HG03159 (cell line): Measurements from ENCODE around the gene AXL.
"Not testable (repeated sequence)": the region's sequence is repeated elsewhere in the genome, so short reads cannot be mapped to it uniquely, and the experiment has no call there.

Experiments used
- ATAC-seq: cut with Tn5 transposase; IDR thresholded peaks from one replicate; pipeline ENCODE4 v1.9.1; 2021; ENCODE audit warnings: mild to moderate bottlenecking, moderate library complexity; ENCODE audit not compliant: unreplicated experiment

AXL gene

DNA sequence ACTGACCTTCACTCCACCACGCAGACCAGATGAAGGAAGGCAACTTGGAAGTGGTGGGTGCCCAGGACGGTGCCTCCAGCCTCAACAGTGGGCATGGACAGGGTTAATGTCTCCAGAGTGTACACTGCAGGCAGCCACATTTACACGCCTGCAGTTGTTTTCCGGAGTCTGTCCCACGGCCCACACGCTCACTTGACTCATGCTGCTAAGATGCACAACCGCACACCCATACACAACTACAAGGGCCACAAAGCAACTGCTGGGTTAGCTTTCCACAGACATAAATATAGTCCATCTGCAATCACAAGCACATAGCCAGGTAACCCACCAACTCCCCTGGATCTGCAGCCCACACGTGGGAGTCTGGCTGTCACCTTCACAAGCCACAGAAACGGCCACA lies 12.6 kb upstream of the AXL start:
- ATAC-seq = no peak

DNA sequence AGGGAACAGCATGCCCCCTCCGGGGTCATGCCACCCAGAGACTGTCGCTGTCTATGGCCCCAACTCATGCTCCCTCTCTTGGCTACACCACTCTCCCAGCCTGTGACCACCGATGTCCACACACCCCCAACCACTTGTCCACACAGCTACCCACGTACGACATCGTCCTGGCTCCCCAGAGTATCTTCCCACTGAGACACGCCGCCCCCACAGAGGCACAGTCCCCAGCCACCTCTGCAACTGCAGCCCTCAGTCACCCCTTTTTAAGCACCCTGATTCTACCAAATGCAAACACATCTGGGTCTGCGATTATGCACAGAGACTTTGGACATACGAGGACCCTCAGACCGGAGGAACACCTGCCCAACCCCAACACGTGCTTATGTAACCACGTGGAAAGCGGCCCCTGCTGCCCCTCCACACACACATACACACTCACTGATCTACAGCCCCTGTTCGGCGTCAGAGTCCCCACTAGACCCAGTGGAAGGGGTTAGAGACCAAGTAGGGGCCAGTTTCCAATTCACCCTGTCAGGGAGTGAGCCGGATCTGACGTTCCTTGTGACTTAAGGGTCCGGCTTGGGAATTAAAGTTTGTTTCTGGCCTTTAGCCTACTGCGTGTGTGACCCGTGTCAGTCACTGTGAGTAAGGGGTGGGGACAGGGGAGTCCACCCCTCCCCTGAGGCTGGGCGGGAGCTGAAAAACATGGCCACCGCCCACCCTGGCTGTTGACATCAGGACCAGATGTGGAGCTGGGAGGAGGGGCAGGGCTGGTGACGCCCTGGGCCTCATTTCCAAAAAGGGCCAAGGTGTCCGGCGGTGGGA lies 11.9 kb upstream of the AXL start:
- no peak for ATAC-seq

DNA sequence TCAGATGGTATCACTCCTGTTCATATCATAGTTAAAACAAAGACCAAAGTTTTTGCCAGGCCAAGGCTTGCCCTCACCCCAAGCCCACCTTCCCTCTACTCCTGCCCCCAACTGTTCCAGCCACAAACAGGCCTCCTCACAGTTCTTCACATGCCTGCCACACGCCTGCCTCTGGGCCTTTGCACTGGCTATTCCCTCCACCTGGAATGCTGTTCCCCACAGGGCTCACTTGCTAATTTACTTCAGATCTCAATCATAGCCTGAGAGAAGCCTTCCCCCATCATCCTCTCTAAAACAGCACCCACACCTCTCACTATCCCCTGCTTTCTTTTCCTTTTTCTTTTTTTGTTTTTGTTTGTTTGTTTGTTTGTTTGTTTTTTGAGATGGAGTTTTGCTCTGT lies 4.9 kb upstream of the AXL start:
- no peak for ATAC-seq

DNA sequence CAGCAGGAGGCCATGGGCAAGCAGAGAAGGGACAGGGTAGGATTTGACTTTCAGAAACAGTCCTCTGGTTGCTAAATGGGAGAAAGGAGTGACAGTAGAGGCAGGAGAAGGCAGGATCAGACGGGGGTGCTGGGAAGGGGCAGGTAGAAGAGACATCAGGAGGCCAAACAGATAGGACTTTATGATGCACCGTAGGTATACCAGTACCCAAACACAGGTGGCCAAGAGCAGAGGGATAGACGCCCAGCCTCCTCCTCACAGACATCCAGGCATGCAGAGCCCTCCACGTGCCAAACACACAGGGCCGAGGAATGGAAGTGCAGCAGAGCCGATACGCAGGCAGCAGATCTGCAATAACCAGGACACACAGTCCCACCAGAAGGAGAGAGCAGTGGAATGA lies 1.3 kb upstream of the AXL start:
- ATAC-seq = no peak

DNA sequence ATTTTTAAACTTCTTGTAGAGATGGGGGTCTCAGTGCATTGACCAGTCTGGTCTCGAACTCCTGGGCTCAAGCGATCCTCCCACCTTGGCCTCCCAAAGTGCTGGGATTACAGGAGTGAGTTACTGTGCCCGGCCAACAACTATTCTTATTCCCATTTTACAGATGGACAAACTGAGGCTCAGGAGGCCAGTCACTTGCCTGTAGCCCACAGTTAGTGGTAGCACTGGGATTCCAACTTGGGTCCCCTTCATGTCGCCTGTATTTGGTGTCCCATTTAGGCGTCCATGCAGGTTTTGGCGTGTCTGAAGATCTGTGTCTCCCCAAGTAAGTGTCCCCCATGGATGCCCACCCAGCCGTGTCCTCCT lies 791 bp upstream of the AXL start:
- ATAC-seq = no peak

DNA sequence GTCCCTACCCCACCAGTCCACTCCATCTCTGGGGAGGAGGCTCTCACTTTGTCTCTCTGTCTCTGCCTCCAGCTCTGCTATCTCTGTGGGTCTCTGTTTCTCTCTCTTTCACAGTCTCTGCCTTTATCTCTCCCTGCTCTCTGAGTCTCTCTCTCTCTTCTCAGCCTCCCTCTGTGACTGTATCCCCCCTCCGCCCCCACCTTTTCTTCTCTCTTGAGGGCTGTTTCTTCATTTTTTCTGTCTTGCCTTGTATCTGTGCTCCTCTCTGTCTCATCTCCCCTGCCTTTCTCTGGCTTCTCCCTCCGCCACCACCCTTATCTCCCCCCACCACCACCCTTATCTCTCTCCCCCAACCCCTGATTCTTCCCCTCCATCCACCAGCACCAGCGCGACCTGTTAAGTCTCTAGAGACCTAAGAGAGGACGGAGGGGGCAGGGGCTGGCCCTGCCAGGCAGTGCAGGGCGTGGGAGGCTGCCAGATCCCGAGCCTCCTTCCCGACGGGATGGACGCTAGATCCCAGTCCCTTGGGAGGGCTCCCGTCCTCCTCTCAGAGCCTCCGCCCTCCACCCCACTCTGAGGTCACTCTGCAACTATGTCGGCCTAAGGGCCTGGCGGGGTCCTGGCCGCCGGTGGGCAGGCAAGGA lies 1.0 kb downstream of the AXL start:
- no peak for ATAC-seq

DNA sequence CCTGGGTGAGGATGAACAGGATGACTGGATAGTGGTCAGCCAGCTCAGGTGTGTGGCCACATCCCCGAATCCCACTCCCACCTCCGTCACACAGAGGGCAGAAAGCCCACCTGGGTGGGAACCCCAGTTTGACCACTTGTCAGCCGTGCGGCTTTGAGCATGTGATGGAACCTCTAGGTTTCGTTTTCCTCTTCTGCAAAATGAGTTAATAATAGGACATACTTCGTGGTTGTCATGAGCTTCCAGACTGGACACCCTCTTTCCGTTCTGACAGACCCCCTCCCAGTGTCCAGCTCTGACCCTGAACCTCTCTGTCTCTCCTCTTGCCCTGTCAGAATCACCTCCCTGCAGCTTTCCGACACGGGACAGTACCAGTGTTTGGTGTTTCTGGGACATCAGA lies 1.8 kb downstream of the AXL start:
- no peak for ATAC-seq

DNA sequence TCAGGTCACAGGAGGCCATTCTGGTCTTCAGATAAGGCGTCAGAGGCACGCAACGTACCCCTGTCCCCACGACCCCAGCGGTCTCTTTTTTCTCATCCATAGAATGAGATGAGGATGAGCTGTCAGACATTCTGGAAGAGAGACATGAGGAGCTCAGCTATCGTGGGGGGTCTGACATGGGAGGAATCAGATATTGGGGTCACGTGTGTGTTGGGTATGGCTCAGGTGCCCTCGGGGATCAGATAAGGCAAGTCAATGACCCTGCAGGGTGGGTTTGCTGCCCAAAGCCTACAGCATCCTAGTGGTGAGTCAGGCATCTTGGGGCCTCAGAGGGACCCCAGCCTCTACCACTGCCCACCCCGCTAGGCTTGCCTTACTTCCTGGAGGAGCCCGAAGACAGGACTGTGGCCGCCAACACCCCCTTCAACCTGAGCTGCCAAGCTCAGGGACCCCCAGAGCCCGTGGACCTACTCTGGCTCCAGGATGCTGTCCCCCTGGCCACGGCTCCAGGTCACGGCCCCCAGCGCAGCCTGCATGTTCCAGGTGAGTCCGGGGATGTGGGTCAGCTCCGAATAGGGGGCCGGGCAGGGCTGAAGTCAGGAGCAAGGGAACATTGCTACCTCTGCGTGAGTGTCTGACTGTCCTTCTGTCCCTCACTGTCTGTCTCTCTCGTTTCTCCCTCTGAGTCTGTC lies 2.6 kb downstream of the AXL start:
- ATAC-seq = no peak

DNA sequence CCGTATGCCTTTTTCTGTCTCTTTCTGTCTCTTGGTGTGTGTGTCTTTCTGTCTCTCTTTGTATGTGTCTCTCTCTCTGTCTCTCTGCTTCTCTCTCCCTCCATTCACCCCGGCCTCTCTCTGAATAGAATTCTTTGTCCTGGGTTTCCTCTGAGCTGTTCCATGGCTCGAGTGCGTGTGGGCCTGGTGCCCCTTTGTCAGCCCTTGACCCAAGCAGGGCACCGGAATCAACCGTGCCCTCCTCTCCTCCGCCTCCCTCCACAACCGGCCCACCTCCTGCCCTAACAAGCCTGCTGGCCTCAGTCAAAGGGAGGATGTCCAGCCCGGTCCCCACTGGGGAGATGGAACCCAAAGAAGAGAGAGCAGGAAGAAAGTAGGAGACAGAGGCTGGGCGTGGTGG lies 3.2 kb downstream of the AXL start:
- ATAC-seq = no peak

DNA sequence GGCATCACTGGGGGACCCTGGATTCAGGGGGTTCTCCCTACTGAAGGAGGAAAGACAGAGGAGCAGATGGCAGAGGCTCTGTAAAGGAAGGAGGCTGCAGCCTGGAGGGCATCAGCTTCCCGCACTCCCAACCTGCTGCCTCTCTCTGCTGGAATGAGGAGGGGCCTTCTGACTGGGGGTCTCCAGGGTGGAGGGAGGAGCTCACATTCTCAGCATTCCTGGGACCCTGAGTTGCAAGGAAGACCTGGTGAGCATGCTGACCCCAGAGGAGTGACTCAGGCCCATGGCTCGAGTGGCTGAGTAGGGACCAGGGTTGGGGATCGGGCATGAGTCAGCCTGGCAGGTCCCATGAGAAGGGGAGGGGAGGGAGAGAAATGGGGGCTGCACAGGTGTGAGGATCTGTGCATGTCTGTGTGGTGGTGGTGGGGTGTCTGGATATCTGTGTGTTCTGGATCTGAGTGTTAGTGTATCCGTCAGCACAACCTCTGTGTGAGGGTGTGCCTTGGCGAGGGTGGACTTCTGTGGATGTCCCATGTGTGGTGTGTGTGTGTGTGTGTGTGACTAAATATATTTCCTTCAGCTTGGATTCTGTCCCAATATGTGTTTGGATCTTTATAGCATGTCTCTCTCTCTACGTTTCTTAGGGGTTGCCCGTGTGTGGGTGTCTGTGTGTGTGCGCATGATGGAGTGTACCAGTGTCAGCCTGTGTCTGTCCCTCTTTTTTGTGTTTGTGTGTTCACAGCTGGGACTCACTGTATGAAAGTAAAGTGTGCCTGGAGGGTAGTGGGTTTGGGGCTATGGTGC lies 4.6 kb downstream of the AXL start:
- no peak for ATAC-seq

DNA sequence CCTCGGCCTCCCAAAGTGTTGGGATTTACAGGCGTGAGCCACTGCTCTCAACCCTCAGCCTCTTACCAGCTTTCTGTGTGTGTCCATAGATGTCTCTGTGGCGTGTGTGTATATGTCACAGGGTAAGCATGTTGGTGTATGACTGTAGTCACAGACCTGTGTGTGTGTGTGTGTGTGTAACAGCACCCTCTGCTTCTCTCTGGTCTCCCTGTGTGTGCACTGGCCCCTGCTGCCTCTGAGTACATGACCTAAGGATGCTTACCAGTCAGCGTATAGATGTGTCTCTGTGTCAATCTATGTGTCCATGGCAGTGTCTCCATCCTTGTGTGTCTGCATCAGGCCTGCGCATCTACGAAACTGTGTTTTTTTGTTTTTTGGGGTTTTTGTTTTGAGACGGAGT lies 5.6 kb downstream of the AXL start:
- ATAC-seq = no peak

DNA sequence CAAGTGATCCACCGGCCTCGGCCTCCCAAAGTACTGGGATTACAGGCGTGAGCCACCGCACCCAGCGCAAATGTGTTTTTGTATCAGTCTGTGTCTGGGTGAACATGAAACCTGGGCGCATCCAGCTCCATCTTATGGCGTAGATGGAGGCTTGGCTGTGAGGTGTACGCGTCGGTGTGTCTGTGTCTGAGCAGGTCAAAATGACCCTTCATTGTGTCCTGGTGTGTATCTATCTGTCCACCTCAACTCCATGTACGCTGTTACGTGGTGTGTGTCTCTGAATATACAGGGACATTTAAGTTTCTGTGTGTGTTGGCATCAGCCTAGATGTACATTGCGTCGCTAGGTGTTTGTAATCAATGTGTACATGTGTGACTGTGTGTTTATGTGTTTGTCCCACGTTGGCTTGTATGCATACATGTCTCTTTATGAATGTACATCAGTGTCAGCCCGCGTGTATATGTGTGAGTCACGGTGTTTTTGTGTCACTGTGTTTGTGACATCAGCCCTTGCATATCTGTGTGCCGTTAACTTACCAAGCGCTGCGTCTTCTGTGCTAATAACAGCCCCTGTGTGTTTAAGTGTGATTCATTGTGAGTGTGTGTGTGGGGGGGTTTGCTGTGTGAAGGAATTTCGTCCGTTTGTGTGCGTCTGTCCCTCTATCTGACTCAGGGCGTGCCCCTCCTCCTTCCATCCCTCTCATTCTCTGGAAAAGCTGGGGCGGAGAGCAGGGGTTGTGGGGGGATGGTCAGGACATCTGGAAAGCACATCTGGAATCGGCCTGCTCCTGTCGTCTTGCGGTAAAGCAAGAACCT lies 6.4 kb downstream of the AXL start:
- no peak for ATAC-seq

DNA sequence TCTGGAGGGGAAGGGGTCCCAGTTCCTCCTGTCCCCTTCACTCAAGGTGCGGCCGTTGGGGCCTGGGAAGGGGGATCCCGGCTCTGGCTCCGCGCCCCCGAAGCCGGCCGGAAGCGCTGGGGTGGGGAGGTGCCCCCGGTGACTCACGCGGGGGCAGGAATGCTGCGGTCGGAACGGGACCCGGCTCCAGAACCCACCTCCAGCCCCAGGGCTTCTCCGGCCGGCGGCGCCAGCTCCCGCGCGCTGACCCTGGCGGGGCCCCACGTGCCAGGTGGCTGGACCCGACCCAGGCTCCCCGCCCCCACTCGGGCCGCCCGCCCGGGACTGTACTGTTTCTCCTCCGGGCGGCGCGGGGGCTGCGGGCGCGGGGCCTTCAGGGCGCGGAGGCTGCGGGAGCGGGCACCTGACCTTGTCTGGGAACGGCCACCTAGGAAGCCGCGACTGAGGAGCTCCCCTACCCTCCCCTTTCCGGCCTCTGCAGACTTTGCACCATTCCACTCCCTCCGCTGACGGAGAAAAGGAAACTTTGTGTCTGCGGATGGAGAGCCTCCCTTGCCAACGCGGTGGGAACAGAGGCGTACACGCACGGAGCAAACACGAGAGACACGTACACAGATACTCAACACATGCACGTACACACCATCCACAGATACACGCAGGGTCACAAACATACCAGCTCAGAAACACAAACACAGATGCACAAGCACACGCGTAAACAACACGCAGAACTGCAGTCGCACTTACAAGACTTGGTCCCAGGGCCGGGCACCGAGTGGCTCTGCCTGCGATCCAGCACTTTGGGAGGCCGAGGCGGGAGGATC lies 7.2 kb downstream of the AXL start:
- no peak for ATAC-seq

DNA sequence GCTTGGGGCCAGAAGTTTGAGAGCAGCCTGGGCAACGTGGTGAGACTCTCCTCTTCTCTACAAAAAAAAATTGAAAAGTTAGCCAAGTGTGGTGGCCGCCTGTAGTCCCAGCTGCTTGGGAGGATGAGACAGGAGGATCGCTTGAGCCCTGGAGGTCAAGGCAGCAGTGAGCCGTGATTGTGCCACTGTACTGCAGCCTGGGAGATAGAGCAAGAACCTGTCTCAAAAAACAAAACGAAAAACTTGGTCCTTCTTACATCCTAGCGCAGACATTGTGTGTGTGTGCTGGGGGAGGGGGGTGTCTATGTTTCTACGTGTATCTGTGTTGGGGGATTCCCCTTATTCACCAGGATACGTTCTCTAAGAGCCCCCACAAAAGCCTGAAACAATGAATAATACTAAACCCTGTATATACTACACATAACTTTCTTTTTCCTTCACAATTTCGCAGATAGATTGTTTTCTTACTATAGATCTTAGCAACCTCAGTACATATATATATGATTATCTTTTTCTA lies 7.9 kb downstream of the AXL start:
- no peak for ATAC-seq

DNA sequence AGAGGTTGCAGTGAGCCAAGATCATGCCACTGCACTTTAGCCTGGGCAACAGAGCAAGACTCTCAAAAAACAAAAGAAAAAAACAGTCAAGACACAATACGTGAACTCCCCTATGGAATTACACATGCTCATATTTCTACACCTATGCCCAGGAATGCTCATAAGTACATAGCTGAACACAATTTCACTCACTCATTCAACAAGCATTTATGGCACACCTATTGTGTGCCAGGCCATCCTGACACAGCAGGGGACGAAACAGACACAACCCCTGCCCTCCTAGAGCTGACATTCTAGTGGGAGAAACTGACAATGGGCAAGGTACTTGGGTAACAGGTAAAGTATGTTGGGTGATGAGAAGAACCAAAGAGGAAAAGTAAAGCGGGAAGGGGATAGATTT lies 9.5 kb downstream of the AXL start:
- no peak for ATAC-seq

DNA sequence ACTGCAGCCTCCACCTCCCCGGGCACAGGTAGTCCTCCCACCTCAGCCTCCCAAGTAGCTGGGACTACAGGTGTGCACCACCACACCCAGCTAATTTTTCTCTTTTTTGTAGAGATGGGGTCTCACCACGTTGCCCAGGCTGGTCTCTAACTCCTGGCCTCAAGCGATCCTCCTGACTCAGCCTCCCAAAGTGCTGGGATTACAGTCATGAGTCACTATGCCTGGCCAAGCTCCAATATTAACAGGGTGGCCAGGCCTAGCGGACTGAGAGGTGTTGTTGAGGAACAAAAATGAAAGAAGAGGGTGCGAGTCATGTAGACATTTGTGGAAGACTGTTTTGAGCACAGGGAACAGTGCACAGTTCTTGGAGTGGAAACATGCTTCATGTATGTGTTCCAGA lies 10.3 kb downstream of the AXL start:
- not testable (repeated sequence) for ATAC-seq

DNA sequence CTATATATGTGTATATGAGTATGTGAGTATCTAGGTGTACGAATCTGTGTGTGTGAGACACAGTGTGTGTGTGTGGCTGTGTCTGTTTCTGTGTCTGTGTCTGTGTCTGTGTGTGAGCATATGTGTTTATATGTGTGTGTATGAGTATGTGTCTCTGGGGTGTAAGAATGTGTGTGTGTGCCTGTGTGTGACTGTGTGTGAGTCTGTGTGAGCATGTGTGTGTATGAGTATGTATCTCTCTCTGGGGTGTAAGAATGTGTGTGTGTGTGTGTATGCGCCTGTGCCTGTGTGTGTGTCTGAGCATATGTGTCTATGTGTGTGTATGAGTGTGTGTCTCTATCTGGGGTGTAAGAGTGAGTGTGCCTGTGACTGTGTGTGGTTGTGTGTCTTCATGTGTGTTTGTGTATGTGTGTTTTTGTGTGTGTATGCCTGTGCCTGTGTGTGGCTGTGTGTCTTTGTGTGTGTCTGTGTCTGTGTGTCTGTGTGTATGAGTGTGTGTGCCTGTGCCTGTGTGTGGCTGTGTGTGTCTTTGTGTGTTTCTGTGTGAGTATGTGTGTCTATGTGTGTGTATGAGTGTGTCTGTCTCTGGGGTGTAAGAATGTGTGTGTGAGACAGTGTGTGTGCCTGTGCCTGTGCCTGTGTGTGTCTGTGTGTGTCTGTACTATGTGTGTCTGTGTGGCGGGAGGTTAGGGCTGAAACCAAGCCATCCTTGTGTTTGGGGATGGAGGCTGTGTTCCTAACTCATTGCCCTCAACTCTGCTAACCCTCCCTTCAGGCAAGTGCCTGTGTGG lies 11.2 kb downstream of the AXL start:
- no peak for ATAC-seq

DNA sequence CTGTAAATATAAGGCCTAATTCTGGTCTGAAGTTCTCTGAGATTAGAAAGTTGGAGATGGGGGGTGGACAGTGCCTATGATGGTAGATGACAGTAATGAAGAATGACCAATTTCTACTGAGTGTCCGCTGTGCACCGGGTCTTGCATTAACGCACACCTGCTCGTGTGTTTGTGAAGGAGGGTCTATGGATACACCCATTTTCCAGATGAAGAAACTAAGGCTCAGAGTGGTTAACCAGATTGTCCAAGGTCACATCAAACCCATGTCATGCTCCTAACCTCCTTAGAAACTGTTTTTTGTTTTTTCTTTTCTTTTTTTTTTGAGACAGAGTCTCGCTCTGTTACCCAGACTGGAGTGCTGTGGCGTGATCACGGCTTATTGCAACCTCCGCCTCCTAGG lies 13.7 kb downstream of the AXL start:
- ATAC-seq = no peak
